ENCODE measurements around the gene ROCK1. TPM values are rescaled to one million over a fixed set of nuclear protein-coding genes. Genes with fewer than 3 reads are reported as not detected.
A peak's percentile ranks its signal among the peaks of the same experiment; 100 is the strongest.
"Not testable (repeated sequence)": the region's sequence is repeated elsewhere in the genome, so short reads cannot be mapped to it uniquely, and the experiment has no call there.

ROCK1 gene
- total RNA-seq, 2 experiments from 2014 or later, result 45.6 to 49.4 TPM

- ATAC-seq, result no peak
- H3K4me1 Mint-ChIP-seq (ENCODE audit: low read depth), result no peaks in the 10 kb centered on the region
- no peak overlapping the region for H3K4me3 Mint-ChIP-seq
- no peak for TF ChIP-seq CTCF (IDR thresholded peaks at IDR 0.05)
- no peak overlapping the region for H3K27ac Mint-ChIP-seq
- no peaks in the 10 kb centered on the region for H3K9me3 Mint-ChIP-seq
- peaks cover 28% of the 10 kb centered on the region for H3K36me3 Mint-ChIP-seq (ENCODE audit: low read depth)
- no peaks in the 10 kb centered on the region for H3K27me3 Mint-ChIP-seq
- intact Hi-C loops (cut with micrococcal nuclease), result no loop called here
- POLR2A ChIA-PET, result no interaction called here
- CTCF ChIA-PET, result interaction anchor here (1.0 to 3.2 kb wide), 2 partner anchors 22 to 213 kb away, joined by 3 to 12 read pairs; no protein-coding TSS in a partner anchor
- no peak for DNase-seq
Observed at GRCh38 chr18:20966795-20967194, 144.8 kb downstream of the ROCK1 start.

- TF ChIP-seq CTCF (IDR thresholded peaks at IDR 0.05), result no peak
- intact Hi-C loops (cut with micrococcal nuclease), result no loop called here
- H3K36me3 Mint-ChIP-seq (ENCODE audit: low read depth), result peaks cover 36% of the 10 kb centered on the region
- DNase-seq, result no peak
- H3K4me1 Mint-ChIP-seq (ENCODE audit: low read depth), result no peaks in the 10 kb centered on the region
- POLR2A ChIA-PET, result no interaction called here
- H3K4me3 Mint-ChIP-seq, result no peak overlapping the region
- ATAC-seq, result no peak
- H3K27ac Mint-ChIP-seq, result no peak overlapping the region
- no peaks in the 10 kb centered on the region for H3K9me3 Mint-ChIP-seq
- CTCF ChIA-PET, result no interaction called here
- H3K27me3 Mint-ChIP-seq, result no peaks in the 10 kb centered on the region
Observed at GRCh38 chr18:20963027-20963426, 148.6 kb downstream of the ROCK1 start.

- POLR2A ChIA-PET, result no interaction called here
- CTCF ChIA-PET, result interaction anchor here (1.0 to 1.1 kb wide), 2 partner anchors 12 to 219 kb away, joined by 3 read pairs; no protein-coding TSS in a partner anchor
- Mint-ChIP-seq H3K27me3 (no peaks in the 10 kb centered on the region), H3K27ac (no peak overlapping the region), H3K4me3 (no peak overlapping the region), H3K4me1 (ENCODE audit: low read depth) (no peaks in the 10 kb centered on the region), H3K36me3 (ENCODE audit: low read depth) (peaks cover 37% of the 10 kb centered on the region), H3K9me3 (no peaks in the 10 kb centered on the region)
- TF ChIP-seq CTCF (IDR thresholded peaks at IDR 0.05), result no peak
- intact Hi-C loops (cut with micrococcal nuclease), result no loop called here
- ATAC-seq (no peak), DNase-seq (no peak)
Observed at GRCh38 chr18:20960735-20961134, 150.9 kb downstream of the ROCK1 start.

GRCh38 chr18:20950827-20951226 lies 160.8 kb downstream of the ROCK1 start:
- intact Hi-C loops (cut with micrococcal nuclease); H3K4me1 Mint-ChIP-seq (ENCODE audit: low read depth); H3K4me3 Mint-ChIP-seq; DNase-seq; H3K36me3 Mint-ChIP-seq (ENCODE audit: low read depth); H3K9me3 Mint-ChIP-seq; H3K27me3 Mint-ChIP-seq; CTCF ChIA-PET; POLR2A ChIA-PET: not testable (repeated sequence)
- peak overlapping the region; percentile 81 for H3K27ac Mint-ChIP-seq
- ATAC-seq, result peak; percentile 56

Other genes with a start within 250 kb of the ROCK1 start
- gene GREB1L, start 130.4 kb upstream of the ROCK1 start, total RNA-seq, result not detected

Measured in activated CD8-positive, alpha-beta T cell treated with anti-CD3 and anti-CD28 coated beads for 36 hours (primary cell).